22Rv1 (cell line): ENCODE results near the gene VPS41.

ENCODE experiments used
- ZFX ChIP-seq: fragments of 450-650 bp; IDR thresholded peaks from 2 replicates; pipeline ENCODE4 v1.6.1; 2017; ENCODE audit warnings: antibody characterized with exemption, borderline replicate concordance
- TF ChIP-seq, protein P1 (sequence below): fragments of 450-650 bp; IDR thresholded peaks from 2 replicates; pipeline ENCODE4 v1.5.1; 2017; ENCODE audit warnings: mild to moderate bottlenecking

DNA sequence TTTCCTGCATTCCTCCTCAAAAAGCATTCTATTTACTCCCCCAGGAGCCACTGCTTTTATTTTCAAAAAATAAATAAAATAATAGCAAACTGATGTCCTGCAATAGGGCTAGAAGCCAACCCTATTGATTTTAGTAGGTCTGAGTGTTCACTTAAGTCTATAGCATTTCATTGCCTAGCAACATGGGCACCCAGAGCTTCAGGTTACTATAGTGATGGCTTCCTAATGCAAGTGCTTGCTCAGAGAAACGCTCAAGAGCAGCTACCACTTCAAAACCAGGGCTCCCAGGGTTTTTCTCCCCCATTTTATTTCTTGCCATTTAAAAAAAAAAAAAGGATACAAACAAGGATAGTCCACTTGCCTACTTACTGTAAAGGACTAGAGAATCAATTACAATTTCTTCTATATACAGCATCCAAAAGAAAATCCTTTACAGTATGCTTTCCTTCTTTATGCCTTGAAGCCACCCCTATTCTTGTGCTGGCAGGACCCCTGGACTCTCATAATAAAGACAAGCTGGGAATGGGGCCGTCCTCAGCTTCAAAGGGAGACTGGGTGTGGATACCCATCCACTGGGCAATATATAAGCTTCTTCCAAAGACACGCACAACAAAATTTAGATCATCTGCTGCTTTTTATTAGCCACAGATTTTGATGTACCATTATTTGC lies 133.3 kb downstream of the VPS41 start:
- TF ChIP-seq, protein P1, sequence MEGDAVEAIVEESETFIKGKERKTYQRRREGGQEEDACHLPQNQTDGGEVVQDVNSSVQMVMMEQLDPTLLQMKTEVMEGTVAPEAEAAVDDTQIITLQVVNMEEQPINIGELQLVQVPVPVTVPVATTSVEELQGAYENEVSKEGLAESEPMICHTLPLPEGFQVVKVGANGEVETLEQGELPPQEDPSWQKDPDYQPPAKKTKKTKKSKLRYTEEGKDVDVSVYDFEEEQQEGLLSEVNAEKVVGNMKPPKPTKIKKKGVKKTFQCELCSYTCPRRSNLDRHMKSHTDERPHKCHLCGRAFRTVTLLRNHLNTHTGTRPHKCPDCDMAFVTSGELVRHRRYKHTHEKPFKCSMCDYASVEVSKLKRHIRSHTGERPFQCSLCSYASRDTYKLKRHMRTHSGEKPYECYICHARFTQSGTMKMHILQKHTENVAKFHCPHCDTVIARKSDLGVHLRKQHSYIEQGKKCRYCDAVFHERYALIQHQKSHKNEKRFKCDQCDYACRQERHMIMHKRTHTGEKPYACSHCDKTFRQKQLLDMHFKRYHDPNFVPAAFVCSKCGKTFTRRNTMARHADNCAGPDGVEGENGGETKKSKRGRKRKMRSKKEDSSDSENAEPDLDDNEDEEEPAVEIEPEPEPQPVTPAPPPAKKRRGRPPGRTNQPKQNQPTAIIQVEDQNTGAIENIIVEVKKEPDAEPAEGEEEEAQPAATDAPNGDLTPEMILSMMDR: no peak
- TF ChIP-seq ZFX: no peak
